HG03521 (cell line): ENCODE data around the gene PRMT6.
"Not testable (repeated sequence)": the region's sequence is repeated elsewhere in the genome, so short reads cannot be mapped to it uniquely, and the experiment has no call there.

Experiments
- ATAC-seq: cut with Tn5 transposase; IDR thresholded peaks from one replicate; pipeline ENCODE4 v1.9.1; 2021; ENCODE audit warnings: mild to moderate bottlenecking, moderate library complexity; ENCODE audit not compliant: unreplicated experiment

PRMT6 gene

GRCh38 chr1:107093395-107093794 is 36.9 kb downstream of the PRMT6 start:
- ATAC-seq = not testable (repeated sequence)

GRCh38 chr1:107095647-107096046 is 39.2 kb downstream of the PRMT6 start:
- no peak for ATAC-seq

GRCh38 chr1:107096690-107097089 is 40.2 kb downstream of the PRMT6 start:
- no peak for ATAC-seq

GRCh38 chr1:107098961-107099360 is 42.5 kb downstream of the PRMT6 start:
- no peak for ATAC-seq

GRCh38 chr1:107100331-107100984 is 44.0 kb downstream of the PRMT6 start:
- ATAC-seq = no peak

GRCh38 chr1:107105914-107106313 is 49.4 kb downstream of the PRMT6 start:
- ATAC-seq = no peak
